Kidney (tissue), 14 donors: ENCODE data around the gene SCGB3A2. TPM values are rescaled to one million over a fixed set of nuclear protein-coding genes. Genes with fewer than 3 reads are reported as not detected.

Experiments
- DNase-seq, 5 donors: peaks; one replicate each; pipeline ENCODE4 v3.0.0-alpha.2; 2013 to 2020
- FAIRE-seq: peaks from 2 replicates; lab custom pipeline; 2012; peaks lifted over from hg19 to GRCh38; lab: Jason Lieb, UNC
- H3K27ac ChIP-seq, 2 donors: one replicate each; pipeline ENCODE4 v1.7.0; 2013; ENCODE audit warnings: low read depth in 2 of 2, low read length in 2 of 2, inconsistent platforms in 1 of 2
- H3K27me3 ChIP-seq: one replicate; pipeline ENCODE4 v1.7.1; 2013; ENCODE audit warnings: low read length, inconsistent platforms; ENCODE audit not compliant: control insufficient read depth, insufficient read depth
- H3K36me3 ChIP-seq, 3 donors: one replicate each; pipeline versions ENCODE4 v1.7.0 to v1.7.1; 2013; ENCODE audit warnings: low read length in 3 of 3, control low read depth in 1 of 3, inconsistent platforms in 1 of 3; ENCODE audit not compliant: insufficient read depth in 3 of 3, control insufficient read depth in 2 of 3
- H3K4me1 ChIP-seq, 3 donors: one replicate each; pipeline versions ENCODE4 v1.7.0 to v1.7.1; 2013; ENCODE audit warnings: low read length in 3 of 3, inconsistent platforms in 1 of 3, low read depth in 1 of 3; ENCODE audit not compliant: control insufficient read depth in 2 of 3, insufficient read depth in 2 of 3
- H3K4me3 ChIP-seq, 3 donors: one replicate each; pipeline versions ENCODE4 v1.7.0 to v1.8.1; 2013; ENCODE audit warnings: low read length in 3 of 3, control low read depth in 1 of 3, inconsistent platforms in 1 of 3
- H3K9ac ChIP-seq, 3 donors: one replicate each; pipeline versions ENCODE4 v1.7.0 to v1.7.1; 2013; ENCODE audit warnings: low read length in 3 of 3, control low read depth in 1 of 3, inconsistent platforms in 1 of 3
- H3K9me3 ChIP-seq, 3 donors: one replicate each; pipeline versions ENCODE4 v1.7.0 to v1.7.1; 2013; ENCODE audit warnings: low read length in 3 of 3, control low read depth in 1 of 3, inconsistent platforms in 1 of 3; ENCODE audit not compliant: control insufficient read depth in 2 of 3, insufficient read depth in 1 of 3
- CTCF ChIP-seq: IDR thresholded peaks from 3 replicates; pipeline ENCODE4 v1.5.1; 2012; ENCODE audit warnings: mild to moderate bottlenecking, moderate library complexity, borderline replicate concordance; ENCODE audit not compliant: insufficient read depth; ENCODE audit errors: extremely low read depth
- intact Hi-C: fragments of 100-400 bp; cut with DNase I; formaldehyde crosslinking; loops from one replicate; pipeline ENCODE4 v1.11.1; 2022
- polyA plus RNA-seq: library from polyadenylated mRNA; stranded (reverse); fragments of 350-450 nt; fragmentation: Illumina TruSeq; extraction: RNeasy Lipid Tissue Mini Kit (QIAGEN cat#74804); gene quantifications from one replicate; pipeline ENCODE4 v1.2.3, GENCODE V29; 2014; ENCODE audit warnings: low read depth, low replicate concordance; ENCODE audit not compliant: insufficient read depth
- total RNA-seq: library from RNA; stranded (reverse); fragmentation: NEBNext Ultra II Directional; extraction: Animal tissue kit (Norgen Biotek cat#: 25700); gene quantifications from one replicate; pipeline ENCODE4 v1.2.1, GENCODE V29; 2021
- donor health status: control.
- donor health status: control.
- donor health status: control.
- donor health status: control.
- donor health status: control.
- donor health status: DM: yes; HTN: yes; CAD: no.
- donor health status: Normal renal cell carcinoma (clear cell type).

SCGB3A2 gene
- total and polyA plus RNA-seq, 2 donors from 2014 or later: not detected

GRCh38 chr5:147852365-147852764, 26.1 kb upstream of the SCGB3A2 start:
- FAIRE-seq (no peak), DNase-seq (no peak)
- Histone ChIP-seq H3K27me3 (no peaks in the 10 kb centered on the region), H3K9ac (no peak overlapping the region), H3K27ac (no peak overlapping the region), H3K9me3 (no peaks in the 10 kb centered on the region), H3K4me3 (no peak overlapping the region), H3K4me1 (no peaks in the 10 kb centered on the region), H3K36me3 (no peaks in the 10 kb centered on the region)
- no peak for TF ChIP-seq CTCF
- intact Hi-C loops: no loop called here

- intact Hi-C loops: no loop called here
- no peak for FAIRE-seq
Observed at GRCh38 chr5:147853372-147853987, 25.0 kb upstream of the SCGB3A2 start.

DNA sequence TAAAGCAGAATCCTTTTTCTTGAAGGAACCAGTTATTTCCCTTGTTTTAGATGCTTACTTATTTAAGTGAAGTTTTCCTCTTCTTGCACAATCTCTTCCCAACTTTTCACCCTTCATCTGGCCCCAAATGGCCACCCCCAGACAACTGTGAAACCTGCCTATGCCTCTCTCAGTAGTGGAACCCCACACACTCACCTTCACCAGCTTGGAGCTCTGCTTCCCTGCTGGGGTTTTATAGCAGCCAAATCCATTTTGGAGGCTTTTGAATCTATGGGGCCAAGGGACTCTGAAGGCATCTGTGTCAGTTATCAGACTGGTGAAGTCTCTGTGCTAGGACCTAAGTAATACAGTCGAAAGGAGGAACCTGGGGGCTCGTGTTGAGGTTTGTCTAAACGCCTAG, 24.2 kb upstream of the SCGB3A2 start:
- TF ChIP-seq CTCF: no peak
- no peak overlapping the region for H3K4me3 ChIP-seq
- no peak overlapping the region for H3K9ac ChIP-seq
- no peaks in the 10 kb centered on the region for H3K9me3 ChIP-seq
- FAIRE-seq (no peak), DNase-seq (no peak)
- no peaks in the 10 kb centered on the region for H3K4me1 ChIP-seq
- intact Hi-C loops: no loop called here
- H3K27me3 ChIP-seq: no peaks in the 10 kb centered on the region
- no peak overlapping the region for H3K27ac ChIP-seq
- H3K36me3 ChIP-seq: no peaks in the 10 kb centered on the region

More at GRCh38 chr5:147853372-147853987, 25.0 kb upstream of the SCGB3A2 start:
- TF ChIP-seq CTCF: no peak
- Histone ChIP-seq H3K4me3 (no peak overlapping the region), H3K27ac (no peak overlapping the region), H3K9me3 (no peaks in the 10 kb centered on the region), H3K36me3 (no peaks in the 10 kb centered on the region), H3K4me1 (no peaks in the 10 kb centered on the region), H3K9ac (no peak overlapping the region), H3K27me3 (no peaks in the 10 kb centered on the region)
- DNase-seq: no peak
